Measurements from ENCODE around the gene C9orf50. TPM values are rescaled to one million over a fixed set of nuclear protein-coding genes. Genes with fewer than 3 reads are reported as not detected.

The C9orf50 gene
- polyA plus RNA-seq, 2 donors, result 0.05 TPM; not detected in 1

DNA sequence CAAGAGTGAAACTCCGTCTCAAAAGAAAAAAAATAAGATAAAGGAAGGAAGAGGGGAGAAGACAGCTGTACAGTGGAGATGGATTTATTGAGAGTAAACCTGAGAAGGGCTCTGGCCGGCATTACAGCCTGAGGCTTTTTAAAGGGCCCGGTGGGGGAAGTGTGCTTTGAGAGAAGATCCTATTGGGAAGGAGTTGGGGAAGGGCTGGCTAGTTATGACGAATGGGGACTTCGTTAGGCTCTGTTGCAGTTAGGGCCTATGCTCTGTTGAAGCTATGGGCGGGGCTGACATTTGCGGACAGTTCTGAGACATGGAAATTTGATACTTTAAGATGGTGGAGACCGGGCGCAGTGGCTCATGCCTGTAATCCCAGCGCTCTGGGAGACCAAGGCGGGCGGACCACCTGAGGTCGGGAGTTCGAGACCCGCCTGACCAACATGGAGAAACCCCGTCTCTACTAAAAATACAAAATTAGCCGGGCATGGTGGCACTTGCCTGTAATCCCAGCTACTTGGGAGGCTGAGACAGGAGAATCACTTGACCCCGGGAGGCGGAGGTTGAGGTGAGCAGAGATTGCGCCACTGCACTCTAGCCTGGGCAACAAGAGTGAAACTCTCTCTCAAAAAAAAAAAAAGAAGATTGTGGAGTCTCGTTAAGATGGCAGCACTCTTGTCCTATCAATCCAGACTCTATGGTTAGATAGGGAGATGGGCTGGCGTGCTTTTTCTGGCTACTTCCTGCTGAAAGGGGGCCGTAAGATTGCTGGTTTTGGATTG lies 33.2 kb downstream of the C9orf50 start:
- 85 to 87% methylated on average over 23 of the region's 23 CpGs for WGBS, 2 donors
- H3K4me1 ChIP-seq (ENCODE audit: control insufficient read depth in 2 of 2, insufficient read depth in 2 of 2, low read length in 1 of 2), result peaks cover 0 to 2% of the 10 kb centered on the region in 2 donors
- H3K9me3 ChIP-seq (ENCODE audit: control insufficient read depth in 2 of 2, insufficient read depth in 1 of 2, low read depth in 1 of 2, low read length in 1 of 2), result no peaks in the 10 kb centered on the region
- H3K36me3 ChIP-seq (ENCODE audit: control insufficient read depth in 2 of 2, insufficient read depth in 2 of 2, low read length in 1 of 2), result no peaks in the 10 kb centered on the region
- H3K27me3 ChIP-seq (ENCODE audit: control insufficient read depth in 1 of 2, insufficient read depth in 2 of 2, low read length in 2 of 2), result no peaks in the 10 kb centered on the region
- H3K4me3 ChIP-seq (ENCODE audit: low read depth in 1 of 2, low read length in 2 of 2), result no peak overlapping the region
- no peak overlapping the region for H3K27ac ChIP-seq (ENCODE audit: low read depth in 2 of 2, low read length in 1 of 2)

DNA sequence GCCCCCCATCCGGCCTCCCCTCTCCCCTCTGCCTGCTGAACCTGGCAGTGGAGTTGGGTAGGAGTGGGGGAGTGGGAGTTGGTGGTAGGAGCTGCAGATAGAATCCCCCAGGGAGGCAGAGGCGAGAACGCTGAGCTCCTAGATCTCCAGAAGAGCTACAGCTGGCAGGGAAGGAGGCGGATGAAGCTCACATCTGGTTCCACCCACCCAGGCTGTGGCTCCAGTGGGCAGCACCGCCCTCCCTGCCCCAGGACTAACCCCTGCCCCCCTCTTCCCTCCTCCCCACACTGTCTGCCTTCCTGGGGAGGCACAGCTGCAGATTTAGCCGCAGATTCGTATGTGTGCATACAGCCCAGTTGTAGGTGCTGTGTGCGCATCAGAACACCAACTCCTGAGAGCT lies 34.2 kb downstream of the C9orf50 start:
- H3K4me3 ChIP-seq (ENCODE audit: low read depth in 1 of 2, low read length in 2 of 2), result no peak overlapping the region
- H3K9me3 ChIP-seq (ENCODE audit: control insufficient read depth in 2 of 2, insufficient read depth in 1 of 2, low read depth in 1 of 2, low read length in 1 of 2), result no peaks in the 10 kb centered on the region
- H3K4me1 ChIP-seq (ENCODE audit: control insufficient read depth in 2 of 2, insufficient read depth in 2 of 2, low read length in 1 of 2), result peaks cover 0 to 2% of the 10 kb centered on the region in 2 donors
- H3K36me3 ChIP-seq (ENCODE audit: control insufficient read depth in 2 of 2, insufficient read depth in 2 of 2, low read length in 1 of 2), result no peaks in the 10 kb centered on the region
- no peaks in the 10 kb centered on the region for H3K27me3 ChIP-seq (ENCODE audit: control insufficient read depth in 1 of 2, insufficient read depth in 2 of 2, low read length in 2 of 2)
- peak overlapping the region in 1 of 2 donors; percentile 6 for H3K27ac ChIP-seq (ENCODE audit: low read depth in 2 of 2, low read length in 1 of 2)
- WGBS, 2 donors, result 76% methylated on average over 7 to 8 of the region's 8 CpGs

DNA sequence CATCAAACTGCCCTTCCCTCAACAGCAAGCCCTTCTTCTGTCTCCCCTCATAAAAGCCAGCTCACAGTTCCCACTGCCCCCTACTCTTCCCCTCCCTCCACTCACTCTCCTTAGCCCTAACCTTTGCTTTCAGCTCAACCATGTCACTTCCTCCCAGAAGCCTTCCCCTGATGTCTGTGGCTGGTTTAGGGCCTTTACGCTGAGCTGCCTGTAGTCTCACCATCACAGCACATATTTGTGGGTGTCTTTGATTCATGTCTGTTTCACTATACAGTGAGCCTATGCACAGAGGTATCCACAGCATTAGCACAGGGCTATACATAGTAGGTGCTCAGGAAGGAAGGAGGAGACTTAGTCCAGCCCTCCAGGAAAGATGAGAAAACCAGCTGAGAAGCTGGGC lies 34.7 kb downstream of the C9orf50 start:
- Histone ChIP-seq H3K27me3 (ENCODE audit: control insufficient read depth in 1 of 2, insufficient read depth in 2 of 2, low read length in 2 of 2) (no peaks in the 10 kb centered on the region), H3K4me1 (ENCODE audit: control insufficient read depth in 2 of 2, insufficient read depth in 2 of 2, low read length in 1 of 2) (peaks cover 0 to 2% of the 10 kb centered on the region in 2 donors), H3K36me3 (ENCODE audit: control insufficient read depth in 2 of 2, insufficient read depth in 2 of 2, low read length in 1 of 2) (no peaks in the 10 kb centered on the region), H3K27ac (ENCODE audit: low read depth in 2 of 2, low read length in 1 of 2) (no peak overlapping the region), H3K4me3 (ENCODE audit: low read depth in 1 of 2, low read length in 2 of 2) (no peak overlapping the region), H3K9me3 (ENCODE audit: control insufficient read depth in 2 of 2, insufficient read depth in 1 of 2, low read depth in 1 of 2, low read length in 1 of 2) (no peaks in the 10 kb centered on the region)
- WGBS, 2 donors, result 89 to 90% methylated on average over 1 of the region's 1 CpG

DNA sequence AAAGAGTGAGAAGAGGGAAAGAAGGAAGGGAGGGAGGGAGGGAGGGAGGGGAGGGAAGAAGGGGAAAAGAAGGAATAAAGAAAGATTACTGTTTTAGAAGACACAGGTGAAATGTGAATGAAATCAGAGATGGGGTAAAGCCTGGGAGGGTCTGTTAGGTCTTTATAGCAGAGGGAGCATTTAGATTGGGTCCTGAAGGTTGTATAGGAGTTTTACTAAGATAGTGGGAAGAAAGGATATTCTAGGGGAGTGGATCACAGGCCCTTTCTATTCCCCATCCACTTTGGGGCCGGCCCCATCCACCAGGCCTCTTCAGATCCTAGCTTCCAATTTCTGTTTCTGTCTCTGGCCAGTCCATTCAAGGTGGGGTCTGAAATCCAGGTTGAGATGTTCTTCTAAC lies 35.5 kb downstream of the C9orf50 start:
- no peaks in the 10 kb centered on the region for H3K27me3 ChIP-seq (ENCODE audit: control insufficient read depth in 1 of 2, insufficient read depth in 2 of 2, low read length in 2 of 2)
- 87 to 100% methylated on average over 1 of the region's 1 CpG for WGBS, 2 donors
- no peaks in the 10 kb centered on the region for H3K9me3 ChIP-seq (ENCODE audit: control insufficient read depth in 2 of 2, insufficient read depth in 1 of 2, low read depth in 1 of 2, low read length in 1 of 2)
- H3K27ac ChIP-seq (ENCODE audit: low read depth in 2 of 2, low read length in 1 of 2), result no peak overlapping the region
- H3K4me3 ChIP-seq (ENCODE audit: low read depth in 1 of 2, low read length in 2 of 2), result no peak overlapping the region
- H3K36me3 ChIP-seq (ENCODE audit: control insufficient read depth in 2 of 2, insufficient read depth in 2 of 2, low read length in 1 of 2), result no peaks in the 10 kb centered on the region
- peaks cover 0 to 2% of the 10 kb centered on the region in 2 donors for H3K4me1 ChIP-seq (ENCODE audit: control insufficient read depth in 2 of 2, insufficient read depth in 2 of 2, low read length in 1 of 2)

DNA sequence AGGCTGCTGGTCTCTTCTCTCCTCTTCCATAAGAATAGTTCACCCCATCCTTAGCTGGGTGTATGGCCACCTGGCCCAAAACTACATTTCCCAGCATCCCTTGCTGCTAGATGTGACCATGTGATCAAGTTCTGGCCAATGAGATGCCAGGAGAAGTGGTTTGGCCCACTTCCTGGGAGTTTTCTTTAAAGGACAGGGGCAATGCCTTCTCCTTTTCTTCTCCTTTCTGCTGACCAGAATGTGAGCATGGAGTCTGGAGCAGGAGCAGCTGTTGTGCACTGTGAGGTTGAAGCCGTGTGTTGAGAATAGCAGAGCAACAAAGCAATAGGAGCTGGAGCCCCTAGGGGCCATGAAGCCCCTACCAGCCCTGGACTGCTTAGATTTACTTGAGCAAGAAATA lies 36.8 kb downstream of the C9orf50 start:
- no peak overlapping the region for H3K4me3 ChIP-seq (ENCODE audit: low read depth in 1 of 2, low read length in 2 of 2)
- peaks cover 0 to 2% of the 10 kb centered on the region in 2 donors for H3K4me1 ChIP-seq (ENCODE audit: control insufficient read depth in 2 of 2, insufficient read depth in 2 of 2, low read length in 1 of 2)
- no peak overlapping the region for H3K27ac ChIP-seq (ENCODE audit: low read depth in 2 of 2, low read length in 1 of 2)
- no peaks in the 10 kb centered on the region for H3K36me3 ChIP-seq (ENCODE audit: control insufficient read depth in 2 of 2, insufficient read depth in 2 of 2, low read length in 1 of 2)
- H3K9me3 ChIP-seq (ENCODE audit: control insufficient read depth in 2 of 2, insufficient read depth in 1 of 2, low read depth in 1 of 2, low read length in 1 of 2), result no peaks in the 10 kb centered on the region
- WGBS, 2 donors, result 81 to 94% methylated on average over 1 of the region's 1 CpG
- no peaks in the 10 kb centered on the region for H3K27me3 ChIP-seq (ENCODE audit: control insufficient read depth in 1 of 2, insufficient read depth in 2 of 2, low read length in 2 of 2)

DNA sequence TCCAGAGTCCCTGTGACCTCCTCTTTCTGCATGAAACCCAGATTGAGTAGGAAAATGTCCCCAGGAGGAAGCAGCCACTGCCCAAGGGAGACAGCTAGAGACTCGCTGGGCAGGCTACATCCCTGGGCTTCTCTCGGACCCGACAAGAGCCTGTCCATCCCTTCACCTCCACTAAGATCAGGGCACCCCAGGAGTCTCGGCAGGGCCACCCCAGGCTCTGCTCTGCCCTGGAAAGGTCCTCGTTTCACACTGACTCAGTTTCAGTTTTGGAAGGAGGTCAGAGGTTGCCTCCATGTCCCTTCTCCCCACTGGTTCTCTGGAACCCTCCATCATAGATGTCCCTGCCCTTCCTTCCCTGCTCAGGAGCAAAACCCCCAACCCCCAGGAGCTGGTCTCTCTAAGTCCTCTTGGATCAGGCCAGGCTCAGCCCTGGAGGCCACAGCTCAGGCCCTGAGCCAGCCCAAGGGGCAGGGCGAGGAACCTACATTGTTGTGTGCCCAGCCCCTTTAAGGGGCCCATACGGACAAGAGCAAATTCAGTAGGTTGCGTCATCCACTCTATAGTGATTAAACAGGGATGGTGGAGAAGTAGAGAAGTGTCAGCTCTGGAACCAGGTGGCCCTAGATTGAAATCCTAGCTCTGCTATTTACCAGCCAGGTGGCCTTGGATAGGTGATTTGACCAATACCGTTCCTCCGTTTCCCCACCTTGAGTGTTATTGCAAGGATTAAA lies 37.4 kb downstream of the C9orf50 start:
- peaks cover 0 to 2% of the 10 kb centered on the region in 2 donors for H3K4me1 ChIP-seq (ENCODE audit: control insufficient read depth in 2 of 2, insufficient read depth in 2 of 2, low read length in 1 of 2)
- no peaks in the 10 kb centered on the region for H3K9me3 ChIP-seq (ENCODE audit: control insufficient read depth in 2 of 2, insufficient read depth in 1 of 2, low read depth in 1 of 2, low read length in 1 of 2)
- WGBS, 2 donors, result 75 to 80% methylated on average over 10 of the region's 10 CpGs
- H3K36me3 ChIP-seq (ENCODE audit: control insufficient read depth in 2 of 2, insufficient read depth in 2 of 2, low read length in 1 of 2), result no peaks in the 10 kb centered on the region
- H3K27ac ChIP-seq (ENCODE audit: low read depth in 2 of 2, low read length in 1 of 2), result no peak overlapping the region
- H3K4me3 ChIP-seq (ENCODE audit: low read depth in 1 of 2, low read length in 2 of 2), result no peak overlapping the region
- H3K27me3 ChIP-seq (ENCODE audit: control insufficient read depth in 1 of 2, insufficient read depth in 2 of 2, low read length in 2 of 2), result no peaks in the 10 kb centered on the region

DNA sequence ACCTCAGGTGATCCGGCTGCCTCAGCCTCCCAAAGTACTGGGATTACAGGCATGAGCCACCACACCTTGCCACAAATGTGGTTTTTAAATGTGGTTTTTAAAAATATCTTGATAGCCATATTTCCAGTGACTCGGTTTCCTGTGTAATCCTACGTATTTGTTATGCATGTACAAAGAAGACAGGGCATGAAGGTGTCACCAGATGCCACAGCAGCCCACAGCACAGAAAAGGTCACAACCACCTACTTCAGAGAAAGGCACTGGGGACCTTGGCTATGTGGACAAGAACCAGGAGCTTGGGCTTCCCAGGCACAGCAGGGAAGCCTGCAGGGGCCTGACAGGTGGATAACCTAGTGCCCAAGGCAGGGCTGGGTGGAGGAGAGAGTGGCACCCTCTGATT lies 38.0 kb downstream of the C9orf50 start:
- WGBS, 2 donors, result 78 to 82% methylated on average over 3 of the region's 3 CpGs
- no peaks in the 10 kb centered on the region for H3K9me3 ChIP-seq (ENCODE audit: control insufficient read depth in 2 of 2, insufficient read depth in 1 of 2, low read depth in 1 of 2, low read length in 1 of 2)
- H3K27me3 ChIP-seq (ENCODE audit: control insufficient read depth in 1 of 2, insufficient read depth in 2 of 2, low read length in 2 of 2), result no peaks in the 10 kb centered on the region
- H3K27ac ChIP-seq (ENCODE audit: low read depth in 2 of 2, low read length in 1 of 2), result no peak overlapping the region
- H3K36me3 ChIP-seq (ENCODE audit: control insufficient read depth in 2 of 2, insufficient read depth in 2 of 2, low read length in 1 of 2), result no peaks in the 10 kb centered on the region
- no peak overlapping the region for H3K4me3 ChIP-seq (ENCODE audit: low read depth in 1 of 2, low read length in 2 of 2)
- H3K4me1 ChIP-seq (ENCODE audit: control insufficient read depth in 2 of 2, insufficient read depth in 2 of 2, low read length in 1 of 2), result peaks cover 0 to 2% of the 10 kb centered on the region in 2 donors

DNA sequence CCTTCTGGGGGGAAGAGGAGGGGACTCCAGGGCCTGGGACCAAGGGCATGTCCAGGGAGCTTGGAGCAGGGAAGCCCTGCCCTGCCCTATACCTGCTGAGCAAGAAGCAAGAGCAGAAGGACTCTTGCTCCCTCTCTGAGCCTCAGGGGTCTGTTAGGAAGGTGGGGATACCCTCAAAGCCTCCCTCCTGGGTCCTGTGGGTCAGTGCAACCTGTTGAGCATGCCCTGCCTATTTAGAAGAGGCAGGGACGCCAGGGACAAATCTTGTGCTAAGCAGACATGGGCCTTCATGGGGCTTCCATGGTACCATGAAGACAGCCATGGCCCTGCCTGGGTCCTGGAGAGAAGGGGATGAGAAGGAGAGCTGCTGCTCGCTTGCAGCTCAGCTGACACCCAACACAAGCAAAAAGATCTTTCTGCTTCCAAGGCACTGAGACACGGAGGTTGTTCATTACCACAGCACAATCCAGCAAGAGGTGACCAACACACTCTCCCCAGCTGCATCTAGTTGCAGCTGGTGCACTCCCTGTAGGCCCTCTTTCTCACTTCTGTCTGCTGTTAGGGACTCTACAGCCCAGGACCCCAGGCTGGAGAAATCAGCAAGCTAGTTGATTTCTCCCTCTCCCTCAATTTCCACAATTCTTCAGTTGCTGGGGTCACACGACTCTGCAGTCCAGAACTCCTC lies 39.3 kb downstream of the C9orf50 start:
- H3K4me1 ChIP-seq (ENCODE audit: control insufficient read depth in 2 of 2, insufficient read depth in 2 of 2, low read length in 1 of 2), result peaks cover 0 to 2% of the 10 kb centered on the region in 2 donors
- H3K27me3 ChIP-seq (ENCODE audit: control insufficient read depth in 1 of 2, insufficient read depth in 2 of 2, low read length in 2 of 2), result no peaks in the 10 kb centered on the region
- H3K9me3 ChIP-seq (ENCODE audit: control insufficient read depth in 2 of 2, insufficient read depth in 1 of 2, low read depth in 1 of 2, low read length in 1 of 2), result no peaks in the 10 kb centered on the region
- no peak overlapping the region for H3K27ac ChIP-seq (ENCODE audit: low read depth in 2 of 2, low read length in 1 of 2)
- no peak overlapping the region for H3K4me3 ChIP-seq (ENCODE audit: low read depth in 1 of 2, low read length in 2 of 2)
- WGBS, 2 donors, result 80 to 81% methylated on average over 4 of the region's 4 CpGs
- no peaks in the 10 kb centered on the region for H3K36me3 ChIP-seq (ENCODE audit: control insufficient read depth in 2 of 2, insufficient read depth in 2 of 2, low read length in 1 of 2)

DNA sequence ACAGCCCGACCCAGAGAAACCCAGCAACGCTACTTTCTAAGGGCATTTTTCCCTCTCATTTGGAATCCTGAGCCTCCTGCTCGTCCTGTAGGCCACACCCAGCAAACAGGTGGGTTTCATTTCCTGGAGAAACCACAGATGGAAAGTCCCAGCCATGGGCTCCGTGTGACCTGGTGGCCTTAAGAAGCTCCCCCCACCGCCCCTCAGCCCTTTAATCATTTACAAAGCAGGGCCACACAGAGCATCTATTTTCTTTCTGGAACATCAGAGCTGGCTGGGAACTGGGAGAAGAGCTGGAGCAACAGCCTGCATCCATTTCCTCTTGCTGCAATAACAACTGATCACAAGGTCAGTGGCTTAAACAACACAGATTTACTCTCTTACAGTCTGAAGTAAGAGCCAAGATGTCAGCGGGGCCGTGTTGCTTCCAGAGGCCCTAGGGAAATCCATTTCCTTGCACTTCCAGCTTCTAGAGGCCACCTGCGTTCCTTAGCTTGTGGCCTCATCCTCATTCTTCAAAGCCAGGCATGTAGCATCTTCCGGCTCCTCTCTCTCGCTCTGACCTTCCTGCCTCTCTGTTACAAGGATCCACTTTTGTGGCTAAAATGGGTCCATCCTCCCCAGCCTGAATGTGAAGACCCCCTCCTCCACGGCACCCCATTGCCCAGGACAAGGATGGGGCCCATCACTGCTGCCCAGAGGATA lies 40.5 kb downstream of the C9orf50 start:
- Histone ChIP-seq H3K27ac (ENCODE audit: low read depth in 2 of 2, low read length in 1 of 2) (no peak overlapping the region), H3K4me3 (ENCODE audit: low read depth in 1 of 2, low read length in 2 of 2) (no peak overlapping the region), H3K36me3 (ENCODE audit: control insufficient read depth in 2 of 2, insufficient read depth in 2 of 2, low read length in 1 of 2) (no peaks in the 10 kb centered on the region), H3K9me3 (ENCODE audit: control insufficient read depth in 2 of 2, insufficient read depth in 1 of 2, low read depth in 1 of 2, low read length in 1 of 2) (peaks cover 0 to 2% of the 10 kb centered on the region in 2 donors), H3K4me1 (ENCODE audit: control insufficient read depth in 2 of 2, insufficient read depth in 2 of 2, low read length in 1 of 2) (peaks cover 0 to 2% of the 10 kb centered on the region in 2 donors), H3K27me3 (ENCODE audit: control insufficient read depth in 1 of 2, insufficient read depth in 2 of 2, low read length in 2 of 2) (no peaks in the 10 kb centered on the region)
- 71 to 76% methylated on average over 11 of the region's 11 CpGs for WGBS, 2 donors

All from esophagus (tissue), 2 donors.